Mesendoderm (in vitro differentiated cells): ENCODE measurements around the gene GSG1.

Experiments used
- DNase-seq: peaks from one replicate; pipeline ENCODE4 v3.0.0; 2013
- H2AK5ac ChIP-seq: 2 replicates; pipeline ENCODE4 v1.6.1; 2013; ENCODE audit warnings: low read length, inconsistent platforms
- H2BK120ac ChIP-seq: 2 replicates; pipeline ENCODE4 v1.6.1; 2013; ENCODE audit warnings: low read depth, mild to moderate bottlenecking, low read length, moderate library complexity, mixed read lengths
- H2BK15ac ChIP-seq: replicated peaks from 2 replicates; pipeline ENCODE4 v1.6.1; 2013; ENCODE audit warnings: low read depth, mild to moderate bottlenecking, moderate library complexity
- H2BK5ac ChIP-seq: 2 replicates; pipeline ENCODE4 v1.6.1; 2013; ENCODE audit warnings: low read length, inconsistent platforms
- H3K18ac ChIP-seq: 2 replicates; pipeline ENCODE4 v1.6.1; 2013; ENCODE audit warnings: mild to moderate bottlenecking, low read length, mixed read lengths
- H3K23ac ChIP-seq: one replicate; pipeline ENCODE4 v1.6.1; 2013; ENCODE audit warnings: low read length
- H3K27ac ChIP-seq: 2 replicates; pipeline ENCODE4 v1.5.1; 2013; ENCODE audit warnings: low read depth, mild to moderate bottlenecking, inconsistent platforms, low read length, moderate library complexity
- H3K27me3 ChIP-seq: 2 replicates; pipeline ENCODE4 v1.6.1; 2013; ENCODE audit warnings: low read length, control low read depth, mild to moderate bottlenecking, inconsistent platforms; ENCODE audit not compliant: insufficient read depth, poor library complexity
- H3K36me3 ChIP-seq: 2 replicates; pipeline ENCODE4 v1.6.1; 2013; ENCODE audit warnings: low read length, inconsistent platforms; ENCODE audit not compliant: control insufficient read depth, insufficient read depth
- H3K4ac ChIP-seq: one replicate; pipeline ENCODE4 v1.6.1; 2013; ENCODE audit warnings: low read depth, mild to moderate bottlenecking, low read length, moderate library complexity
- H3K4me1 ChIP-seq: 2 replicates; pipeline ENCODE4 v1.6.1; 2013; ENCODE audit warnings: low read depth, low read length, inconsistent platforms; ENCODE audit not compliant: control insufficient read depth
- H3K4me2 ChIP-seq: 2 replicates; pipeline ENCODE4 v1.6.1; 2013; ENCODE audit warnings: low read length
- H3K4me3 ChIP-seq: 2 replicates; pipeline ENCODE4 v1.5.1; 2013; ENCODE audit warnings: mild to moderate bottlenecking, low read length
- H3K56ac ChIP-seq: one replicate; pipeline ENCODE4 v1.6.1; 2013; ENCODE audit warnings: low read length
- H3K79me1 ChIP-seq: 2 replicates; pipeline ENCODE4 v1.6.1; 2013; ENCODE audit warnings: low read length, inconsistent platforms
- H3K79me2 ChIP-seq: 2 replicates; pipeline ENCODE4 v1.6.1; 2013; ENCODE audit warnings: mild to moderate bottlenecking, low read length; ENCODE audit not compliant: control insufficient read depth, insufficient read depth
- H3K9ac ChIP-seq: 2 replicates; pipeline ENCODE4 v1.6.1; 2013; ENCODE audit warnings: low read length, inconsistent platforms
- H4K5ac ChIP-seq: one replicate; pipeline ENCODE4 v1.6.1; 2013; ENCODE audit warnings: low read length
- H4K8ac ChIP-seq: one replicate; pipeline ENCODE4 v1.6.1; 2013; ENCODE audit warnings: low read depth, mild to moderate bottlenecking, control low read depth, low read length, moderate library complexity
- WGBS: extraction: QIAGEN DNeasy Blood & Tissue Kit; methylation state at CpG from one replicate; pipeline ENCODE4 v1.1.7; 2013; ENCODE audit warnings: low lambda C conversion rate, missing lambda C conversion rate; ENCODE audit not compliant: insufficient coverage; ENCODE audit errors: extremely low coverage; 5-methylcytosine and 5-hydroxymethylcytosine counted together

The GSG1 gene

DNA sequence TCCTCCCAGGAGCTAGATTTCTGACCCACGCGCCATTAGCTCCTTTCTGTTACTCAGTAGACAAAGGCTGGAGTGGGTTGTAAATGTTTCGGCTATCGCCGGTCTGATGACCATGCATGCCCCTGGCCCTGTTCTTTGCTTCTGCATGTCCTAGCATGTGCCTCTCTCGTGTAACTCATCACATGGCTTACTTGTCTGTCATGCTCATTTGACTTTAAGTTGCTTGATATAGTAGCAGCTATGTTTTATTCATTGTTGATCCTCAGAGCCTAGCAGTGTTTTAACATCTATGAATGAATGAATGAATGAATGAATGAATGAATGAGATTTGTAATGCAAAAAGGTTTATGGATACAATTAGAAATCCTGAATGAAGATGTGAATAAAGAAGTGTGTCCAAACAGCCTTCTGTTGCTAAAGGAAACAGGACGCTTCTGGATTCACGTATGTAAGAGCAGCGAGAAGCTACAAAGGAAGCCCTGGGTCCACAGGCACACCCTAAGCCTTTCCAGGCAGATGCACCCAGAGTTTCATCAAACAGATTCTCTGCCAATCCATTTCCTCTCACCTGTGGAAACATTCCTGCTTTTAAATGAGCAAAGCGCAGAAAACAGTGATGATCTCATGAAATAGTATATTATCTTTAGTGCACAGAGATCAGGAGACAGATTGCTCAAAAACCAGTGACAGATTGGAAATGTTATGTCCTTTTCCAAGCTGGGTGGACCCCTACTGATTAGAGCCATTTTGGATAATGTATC is 3.4 kb downstream of the GSG1 start:
- peaks cover 7% of the 10 kb centered on the region for H3K4me1 ChIP-seq

DNA sequence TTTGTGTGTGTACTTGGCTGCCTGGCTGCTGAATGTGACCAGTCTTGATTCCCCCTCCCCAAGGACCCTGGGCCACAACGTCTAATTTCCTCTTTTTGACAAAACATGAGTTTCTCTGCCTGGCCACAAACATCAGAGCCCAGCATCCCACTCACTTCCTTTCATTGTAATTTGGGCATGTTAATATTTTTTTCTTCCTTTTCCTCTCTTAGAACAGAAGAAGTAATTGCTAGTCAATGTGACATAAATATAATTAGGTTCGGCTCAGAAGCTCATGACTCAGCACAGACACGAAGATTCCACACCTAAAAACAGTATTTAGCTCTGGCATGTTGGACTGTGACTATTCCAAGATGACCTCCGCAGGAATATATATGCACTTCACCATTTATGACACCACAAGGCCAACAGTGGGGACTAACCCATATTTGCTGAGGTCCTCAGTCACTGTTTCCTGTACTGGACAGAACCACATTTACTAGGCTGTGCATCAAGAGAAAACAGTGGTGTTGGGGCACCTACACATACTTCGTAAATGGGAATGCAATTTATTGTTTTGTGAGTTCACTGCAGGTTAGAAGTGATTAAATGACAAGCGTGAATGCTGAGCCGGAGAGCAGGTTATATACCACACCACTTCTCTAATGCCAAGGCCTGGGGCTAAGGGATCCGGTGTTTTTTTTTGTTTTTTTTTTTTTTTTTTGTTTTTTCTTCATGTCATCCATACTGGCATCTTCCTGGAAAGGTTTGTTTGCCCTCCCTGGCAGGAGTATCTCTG is 4.2 kb downstream of the GSG1 start:
- no peak overlapping the region for H3K27ac ChIP-seq
- WGBS = no CpG with 5 or more reads among the region's 8 CpGs
- H3K18ac ChIP-seq = no peak overlapping the region
- H3K4me1 ChIP-seq = peaks cover 7% of the 10 kb centered on the region
- H3K79me2 ChIP-seq = no peaks in the 10 kb centered on the region
- no peak overlapping the region for H2AK5ac ChIP-seq
- no peak overlapping the region for H2BK15ac ChIP-seq
- no peak overlapping the region for H3K4me2 ChIP-seq
- H4K8ac ChIP-seq = no peak overlapping the region
- no peaks in the 10 kb centered on the region for H3K36me3 ChIP-seq
- H3K56ac ChIP-seq = peak overlapping the region; percentile 47
- no peak overlapping the region for H3K4ac ChIP-seq
- H3K9ac ChIP-seq = no peak overlapping the region
- no peaks in the 10 kb centered on the region for H3K27me3 ChIP-seq
- no peak overlapping the region for H3K23ac ChIP-seq
- no peak overlapping the region for H2BK5ac ChIP-seq
- no peak overlapping the region for H2BK120ac ChIP-seq
- DNase-seq = no peak
- H4K5ac ChIP-seq = no peak overlapping the region
- H3K79me1 ChIP-seq = no peaks in the 10 kb centered on the region
- no peak overlapping the region for H3K4me3 ChIP-seq

More for the DNA sequence above, 3.4 kb downstream of the GSG1 start:
- no CpG with 5 or more reads among the region's 10 CpGs for WGBS
- no peak overlapping the region for H3K4me3 ChIP-seq
- H2BK120ac ChIP-seq = no peak overlapping the region
- H3K56ac ChIP-seq = peak overlapping the region; percentile 86
- H2BK5ac ChIP-seq = no peak overlapping the region
- H3K9ac ChIP-seq = peak overlapping the region; percentile 68
- no peak for DNase-seq
- H3K79me1 ChIP-seq = no peaks in the 10 kb centered on the region
- no peak overlapping the region for H3K27ac ChIP-seq
- no peak overlapping the region for H4K8ac ChIP-seq
- no peaks in the 10 kb centered on the region for H3K36me3 ChIP-seq
- no peak overlapping the region for H3K4me2 ChIP-seq
- H3K27me3 ChIP-seq = no peaks in the 10 kb centered on the region
- no peaks in the 10 kb centered on the region for H3K79me2 ChIP-seq
- H2BK15ac ChIP-seq = no peak overlapping the region
- H3K23ac ChIP-seq = no peak overlapping the region
- no peak overlapping the region for H2AK5ac ChIP-seq
- H3K18ac ChIP-seq = no peak overlapping the region
- H4K5ac ChIP-seq = no peak overlapping the region
- H3K4ac ChIP-seq = no peak overlapping the region

- Histone ChIP-seq H3K4me3 (no peak overlapping the region), H2BK120ac (no peak overlapping the region), H2BK5ac (no peak overlapping the region), H3K4me1 (peaks cover 7% of the 10 kb centered on the region), H3K56ac (peak overlapping the region; percentile 80), H3K79me1 (no peaks in the 10 kb centered on the region), H3K27me3 (no peaks in the 10 kb centered on the region), H3K36me3 (no peaks in the 10 kb centered on the region), H3K4ac (no peak overlapping the region), H4K8ac (no peak overlapping the region), H3K4me2 (no peak overlapping the region), H3K18ac (no peak overlapping the region), H2BK15ac (no peak overlapping the region), H3K9ac (peak overlapping the region; percentile 42), H2AK5ac (no peak overlapping the region), H3K27ac (no peak overlapping the region), H3K79me2 (no peaks in the 10 kb centered on the region), H4K5ac (no peak overlapping the region), H3K23ac (no peak overlapping the region)
- no peak for DNase-seq
- WGBS = no CpG with 5 or more reads among the region's 9 CpGs
Measured at GRCh38 chr12:13097491-13098011, 5.9 kb downstream of the GSG1 start.

DNA sequence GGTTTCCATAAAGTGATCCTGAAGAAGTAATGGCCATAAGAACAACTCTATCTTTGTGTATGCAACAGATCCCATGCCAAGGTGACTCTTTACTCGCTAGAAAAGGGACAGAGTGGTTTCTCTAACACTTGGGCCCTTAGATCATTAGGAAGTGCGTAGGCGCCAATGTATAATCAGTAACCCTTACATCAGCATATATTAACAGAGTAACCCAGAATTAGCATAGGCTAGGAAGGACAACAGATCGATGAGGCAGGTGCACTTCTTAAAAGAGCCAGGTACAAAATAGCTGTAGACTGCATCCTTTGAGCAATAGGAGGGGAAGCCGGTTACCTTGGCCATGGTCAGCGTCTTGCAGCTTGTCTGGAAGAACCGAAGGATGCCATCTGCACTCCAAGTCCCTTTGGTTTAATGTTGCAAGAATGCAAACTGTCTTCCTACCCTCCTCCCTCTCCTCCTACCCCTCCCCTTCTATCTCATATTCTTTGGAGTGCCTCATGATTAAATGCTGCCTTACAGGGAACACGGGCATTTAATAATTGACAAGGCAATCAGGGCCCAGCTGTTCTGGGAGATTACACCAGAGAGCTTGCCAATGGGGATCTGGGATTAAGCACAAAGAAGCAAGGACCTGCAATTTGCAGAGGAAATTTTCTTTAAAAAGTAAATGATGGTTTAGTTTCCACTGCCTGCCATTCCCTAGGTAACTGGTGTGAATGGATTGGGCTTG is 8.0 kb downstream of the GSG1 start:
- no peaks in the 10 kb centered on the region for H3K36me3 ChIP-seq
- H4K5ac ChIP-seq = no peak overlapping the region
- no peak overlapping the region for H3K56ac ChIP-seq
- H2BK15ac ChIP-seq = no peak overlapping the region
- no peak overlapping the region for H4K8ac ChIP-seq
- no peak overlapping the region for H3K9ac ChIP-seq
- peak overlapping the region; percentile 10 for H3K23ac ChIP-seq
- no peak overlapping the region for H2AK5ac ChIP-seq
- H3K79me2 ChIP-seq = no peaks in the 10 kb centered on the region
- no peak overlapping the region for H2BK5ac ChIP-seq
- peaks cover 6% of the 10 kb centered on the region for H3K4me1 ChIP-seq
- H2BK120ac ChIP-seq = no peak overlapping the region
- no peaks in the 10 kb centered on the region for H3K79me1 ChIP-seq
- no peak overlapping the region for H3K4ac ChIP-seq
- no peak overlapping the region for H3K18ac ChIP-seq
- H3K27ac ChIP-seq = no peak overlapping the region
- DNase-seq = no peak
- no CpG with 5 or more reads among the region's 8 CpGs for whole genome bisulfite sequencing
- no peaks in the 10 kb centered on the region for H3K27me3 ChIP-seq
- no peak overlapping the region for H3K4me2 ChIP-seq
- H3K4me3 ChIP-seq = no peak overlapping the region

GRCh38 chr12:13094367-13094766 is 9.1 kb downstream of the GSG1 start:
- H3K4me2 ChIP-seq = no peak overlapping the region
- no peaks in the 10 kb centered on the region for H3K36me3 ChIP-seq
- no peak overlapping the region for H3K23ac ChIP-seq
- no peak overlapping the region for H2BK15ac ChIP-seq
- H2BK120ac ChIP-seq = no peak overlapping the region
- H3K27me3 ChIP-seq = no peaks in the 10 kb centered on the region
- H3K9ac ChIP-seq = no peak overlapping the region
- no peak overlapping the region for H4K5ac ChIP-seq
- no peaks in the 10 kb centered on the region for H3K79me1 ChIP-seq
- H3K4ac ChIP-seq = no peak overlapping the region
- no peak for DNase-seq
- H2AK5ac ChIP-seq = no peak overlapping the region
- no peak overlapping the region for H3K27ac ChIP-seq
- no CpG with 5 or more reads among the region's 3 CpGs for WGBS
- H3K79me2 ChIP-seq = no peaks in the 10 kb centered on the region
- H3K4me3 ChIP-seq = no peak overlapping the region
- H3K18ac ChIP-seq = no peak overlapping the region
- no peak overlapping the region for H4K8ac ChIP-seq
- peaks cover 4% of the 10 kb centered on the region for H3K4me1 ChIP-seq
- H2BK5ac ChIP-seq = no peak overlapping the region
- no peak overlapping the region for H3K56ac ChIP-seq
